H1 (cell line): Measurements from ENCODE around the gene PDZRN4. TPM values are rescaled to one million over a fixed set of nuclear protein-coding genes. Genes with fewer than 3 reads are reported as not detected.

Experiments
- CTCF ChIA-PET: fragments of 300-600 bp; sonication (Branson Sonifier 250); formaldehyde crosslinking; loops from one replicate; lab custom pipeline; 2021; ENCODE audit not compliant: partially characterized antibody; lab: Charles Lee
- POLR2A ChIA-PET: fragments of 300-600 bp; sonication (Branson Sonifier 250); formaldehyde crosslinking; loops from one replicate; lab custom pipeline; 2021; ENCODE audit warnings: inconsistent platforms; ENCODE audit not compliant: partially characterized antibody; lab: Charles Lee
- DNase-seq, 2 experiments: peaks; one replicate each; pipeline versions ENCODE4 v3.0.0 to v3.0.0-alpha.2; 2010 to 2022; ENCODE audit warnings: low spot score in 2 of 2, low read depth in 1 of 2, mixed read lengths in 1 of 2
- FAIRE-seq: peaks from 2 replicates; lab custom pipeline; 2011; peaks lifted over from hg19 to GRCh38; lab: Jason Lieb, UNC
- H2AFZ ChIP-seq: 2 replicates; pipeline ENCODE4 v1.8.1; 2012; ENCODE audit warnings: low read length, inconsistent platforms
- H2AK5ac ChIP-seq: 2 replicates; pipeline ENCODE4 v1.6.1; 2013; ENCODE audit warnings: low read depth, low read length
- H2BK120ac ChIP-seq: replicated peaks from 2 replicates; pipeline ENCODE3; 2013; ENCODE audit warnings: low read depth, low read length, inconsistent platforms
- H2BK12ac ChIP-seq: 2 replicates; pipeline ENCODE4 v1.6.1; 2013; ENCODE audit warnings: low read depth, low read length
- H2BK15ac ChIP-seq: 2 replicates; pipeline ENCODE4 v1.6.1; 2013; ENCODE audit warnings: low read length
- H2BK20ac ChIP-seq: 2 replicates; pipeline ENCODE4 v1.6.1; 2013; ENCODE audit warnings: low read length
- H2BK5ac ChIP-seq: 2 replicates; pipeline ENCODE4 v1.6.1; 2013; ENCODE audit warnings: low read depth, low read length
- H3K14ac ChIP-seq: 2 replicates; pipeline ENCODE4 v1.6.1; 2013; ENCODE audit warnings: inconsistent platforms; ENCODE audit not compliant: insufficient read length
- H3K18ac ChIP-seq: 2 replicates; pipeline ENCODE4 v1.6.1; 2013; ENCODE audit warnings: low read length; ENCODE audit errors: extremely low read depth
- H3K23ac ChIP-seq: 2 replicates; pipeline ENCODE4 v1.6.1; 2013; ENCODE audit warnings: inconsistent platforms; ENCODE audit not compliant: insufficient read length
- H3K23me2 ChIP-seq: 2 replicates; pipeline ENCODE4 v1.6.1; 2013; ENCODE audit warnings: low read depth, low read length
- H3K27ac ChIP-seq: 2 replicates; pipeline ENCODE4 v1.6.1; 2011; ENCODE audit warnings: low read depth, low read length, inconsistent platforms
- H3K27me3 ChIP-seq, 4 experiments: replicated peaks in 1 of 4; 1 replicate in 1 of 4; 2 replicates in 3 of 4; pipeline versions ENCODE4 v1.6.1 to v1.8.1; 2011 to 2013; ENCODE audit warnings: low read length in 3 of 4, mild to moderate bottlenecking in 3 of 4, inconsistent platforms in 2 of 4, mixed read lengths in 2 of 4, moderate library complexity in 1 of 4; ENCODE audit not compliant: control insufficient read depth in 3 of 4, insufficient read depth in 3 of 4; ENCODE audit errors: extremely low read depth in 1 of 4
- H3K36me3 ChIP-seq, 4 experiments: 2 replicates each; pipeline versions ENCODE4 v1.6.1 to v1.8.1; 2011 to 2013; ENCODE audit warnings: mild to moderate bottlenecking in 4 of 4, low read length in 3 of 4, moderate library complexity in 2 of 4, control low read depth in 1 of 4, inconsistent platforms in 1 of 4; ENCODE audit not compliant: insufficient read depth in 4 of 4, control insufficient read depth in 2 of 4
- H3K4ac ChIP-seq: replicated peaks from 2 replicates; pipeline ENCODE3; 2013; ENCODE audit warnings: low read length, low read depth, mixed read lengths, inconsistent platforms; ENCODE audit not compliant: insufficient read length
- H3K4me1 ChIP-seq, 4 experiments: replicated peaks in 1 of 4; 1 replicate in 1 of 4; 2 replicates in 3 of 4; pipeline versions ENCODE4 v1.6.1 to v1.8.1; 2011 to 2013; ENCODE audit warnings: low read length in 3 of 4, inconsistent platforms in 2 of 4, mixed read lengths in 1 of 4; ENCODE audit not compliant: insufficient read depth in 4 of 4, control insufficient read depth in 3 of 4
- H3K4me2 ChIP-seq, 2 experiments: 2 replicates each; pipeline versions ENCODE4 v1.6.1 to v1.8.1; 2011 to 2013; ENCODE audit warnings: low read depth in 2 of 2, low read length in 2 of 2, control low read depth in 1 of 2, inconsistent platforms in 1 of 2, mild to moderate bottlenecking in 1 of 2; ENCODE audit not compliant: insufficient read depth in 1 of 2
- H3K4me3 ChIP-seq, 4 experiments: fragments of 200-600, 300-600 bp in 1 of 4; sonication (generic), shearing (Covaris generic), sonication (Bioruptor Twin) in 1 of 4; 2 replicates each; pipeline versions ENCODE4 v1.5.1 to v1.8.1; 2011 to 2016; ENCODE audit warnings: low read length in 4 of 4, low read depth in 3 of 4, control low read depth in 2 of 4, inconsistent platforms in 2 of 4, mild to moderate bottlenecking in 2 of 4, mixed read lengths in 1 of 4, moderate library complexity in 1 of 4; ENCODE audit not compliant: insufficient read depth in 2 of 4; ENCODE audit errors: extremely low read depth in 1 of 4
- H3K56ac ChIP-seq: replicated peaks from 2 replicates; pipeline ENCODE3; 2013; ENCODE audit warnings: low read depth, mild to moderate bottlenecking, mixed read lengths, low read length, inconsistent platforms; ENCODE audit not compliant: insufficient read length
- H3K79me1 ChIP-seq: 2 replicates; pipeline ENCODE4 v1.6.1; 2013; ENCODE audit warnings: low read depth, low read length, control low read depth
- H3K79me2 ChIP-seq, 2 experiments: 2 replicates each; pipeline versions ENCODE4 v1.6.1 to v1.8.1; 2012 to 2013; ENCODE audit warnings: low read length in 2 of 2, mild to moderate bottlenecking in 2 of 2, inconsistent platforms in 1 of 2; ENCODE audit not compliant: insufficient read depth in 2 of 2, control insufficient read depth in 1 of 2
- H3K9ac ChIP-seq, 4 experiments: replicated peaks in 1 of 4; 1 replicate in 1 of 4; 2 replicates in 3 of 4; pipeline versions ENCODE4 v1.6.1 to v1.8.1; 2011 to 2013; ENCODE audit warnings: low read depth in 3 of 4, low read length in 3 of 4, control low read depth in 2 of 4, mild to moderate bottlenecking in 2 of 4, moderate library complexity in 2 of 4, inconsistent platforms in 1 of 4; ENCODE audit errors: extremely low read depth in 1 of 4
- H3K9me3 ChIP-seq, 2 experiments: 2 replicates each; pipeline versions ENCODE4 v1.6.1 to v1.8.1; 2012 to 2013; ENCODE audit warnings: mild to moderate bottlenecking in 2 of 2, moderate library complexity in 2 of 2, control low read depth in 1 of 2, inconsistent platforms in 1 of 2, low read depth in 1 of 2, low read length in 1 of 2, mixed read lengths in 1 of 2; ENCODE audit not compliant: insufficient read depth in 2 of 2
- H4K20me1 ChIP-seq, 2 experiments: replicated peaks in 1 of 2; 2 replicates each; pipeline versions ENCODE3 to v1.8.1; 2011 to 2013; ENCODE audit warnings: inconsistent platforms in 2 of 2, low read length in 2 of 2, mild to moderate bottlenecking in 1 of 2; ENCODE audit not compliant: insufficient read depth in 2 of 2, control insufficient read depth in 1 of 2
- H4K5ac ChIP-seq: 2 replicates; pipeline ENCODE4 v1.6.1; 2013; ENCODE audit warnings: low read length, low read depth, mixed read lengths, inconsistent platforms; ENCODE audit not compliant: insufficient read length
- H4K8ac ChIP-seq: 2 replicates; pipeline ENCODE4 v1.8.0; 2013; ENCODE audit warnings: mild to moderate bottlenecking, moderate library complexity, low read length, inconsistent platforms; ENCODE audit not compliant: insufficient read depth; ENCODE audit errors: extremely low read depth
- H4K91ac ChIP-seq: replicated peaks from 2 replicates; pipeline ENCODE3; 2013; ENCODE audit warnings: low read length, mixed read lengths, inconsistent platforms; ENCODE audit not compliant: insufficient read length
- CBX5 ChIP-seq: fragments of 300-800, 300-1000 bp; sonication (generic); IDR thresholded peaks from 2 replicates; pipeline ENCODE4 v1.7.1; 2016; ENCODE audit warnings: antibody characterized with exemption, low read length, low read depth
- E2F6 ChIP-seq: IDR thresholded peaks from 2 replicates; pipeline ENCODE4 v1.6.1; 2012; ENCODE audit warnings: inconsistent platforms
- EP300 ChIP-seq, 2 experiments: IDR thresholded peaks; 1 replicate in 1 of 2; 2 replicates in 1 of 2; pipeline ENCODE4 v1.6.1; 2011 to 2012; ENCODE audit warnings: low read depth in 2 of 2, low read length in 2 of 2, mild to moderate bottlenecking in 2 of 2, borderline replicate concordance in 1 of 2, inconsistent platforms in 1 of 2, moderate library complexity in 1 of 2
- EZH2 ChIP-seq: fragments of 200-600 bp; sonication (generic); IDR thresholded peaks from 2 replicates; pipeline ENCODE4 v1.7.1; 2012; ENCODE audit warnings: low read depth, mild to moderate bottlenecking, moderate library complexity, low read length, inconsistent platforms; ENCODE audit not compliant: severe bottlenecking
- RNF2 ChIP-seq: fragments of 200-900, 300-1000 bp; sonication (generic); IDR thresholded peaks from 2 replicates; pipeline ENCODE4 v1.7.1; 2016; ENCODE audit warnings: borderline replicate concordance, low read depth, mild to moderate bottlenecking, antibody characterized with exemption, low read length; ENCODE audit not compliant: poor library complexity, severe bottlenecking; ENCODE audit errors: missing control alignments
- RXRA ChIP-seq: IDR thresholded peaks from 2 replicates; pipeline ENCODE4 v1.6.1; 2011; ENCODE audit warnings: low read depth, mild to moderate bottlenecking, low read length, moderate library complexity; ENCODE audit not compliant: insufficient read depth
- TCF12 ChIP-seq: IDR thresholded peaks from 2 replicates; pipeline ENCODE4 v1.6.1; 2011; ENCODE audit warnings: low read depth, mild to moderate bottlenecking, low read length
- ZNF274 ChIP-seq: IDR thresholded peaks from 2 replicates; pipeline ENCODE4 v1.7.0; 2012; ENCODE audit warnings: low read length, borderline replicate concordance; ENCODE audit errors: extremely low read depth
- WGBS, 2 experiments: shearing (Covaris generic) in 1 of 2; methylation state at CpG; one replicate each; pipeline versions ENCODE4 v1.1.6 to v1.1.7; 2013 to 2015; ENCODE audit warnings: low lambda C conversion rate in 2 of 2, mixed read lengths in 2 of 2, inconsistent platforms in 1 of 2, low coverage in 1 of 2, missing lambda C conversion rate in 1 of 2; ENCODE audit not compliant: insufficient replicate concordance in 2 of 2, insufficient coverage in 1 of 2, insufficient read length in 1 of 2; ENCODE audit errors: extremely low coverage in 1 of 2, missing lambda C conversion rate in 1 of 2; 5-methylcytosine and 5-hydroxymethylcytosine counted together
- polyA plus RNA-seq, 7 experiments: library from polyadenylated mRNA; depleted of rRNA in 3 of 7; stranded (reverse) in 5 of 7; unstranded in 2 of 7; fragments of >200 nt in 5 of 7; fragments of 200-250 nt in 2 of 7; gene quantifications; 1 replicate in 5 of 7; 2 replicates in 1 of 7; 4 replicates in 1 of 7; pipeline versions ENCODE4 v1.2.1 to v1.2.3, GENCODE V29; 2011 to 2013; ENCODE audit warnings: missing spikeins in 2 of 7, mixed read lengths in 2 of 7
- total RNA-seq: library from RNA; stranded (reverse); fragmentation: NEBNext Ultra II Directional; extraction: Animal tissue kit (Norgen Biotek cat#: 25700); gene quantifications from 2 replicates; pipeline ENCODE4 v1.2.1, GENCODE V29; 2021
- TF ChIP-seq, protein P1 (sequence below): IDR thresholded peaks from 2 replicates; pipeline ENCODE4 v1.6.1; 2011; ENCODE audit warnings: low read length, improper control_type of control experiment

PDZRN4 gene
- total and polyA plus RNA-seq, 2 of the 8 experiments (the other 6 are each of a cell fraction or from before 2014, with no cell fraction given) = not detected

DNA sequence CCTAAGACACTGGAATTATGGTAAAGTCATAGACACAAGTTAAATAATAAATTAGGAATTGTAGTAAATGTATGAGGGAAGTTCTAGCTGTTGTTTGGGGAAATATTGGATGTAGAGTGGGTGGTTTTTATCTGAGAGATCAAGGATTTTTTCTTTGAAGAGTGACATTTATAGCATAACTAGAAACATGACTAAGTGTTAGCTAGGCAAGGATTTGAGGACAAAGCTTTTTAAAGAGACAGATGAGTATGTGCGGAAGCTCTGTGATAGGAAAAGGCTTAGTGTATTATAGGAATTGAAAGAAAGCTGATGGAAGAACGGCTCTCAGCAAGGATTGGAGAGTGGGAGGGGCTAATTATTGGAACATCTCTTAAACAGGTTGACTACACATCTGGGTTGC is 24.5 kb downstream of the PDZRN4 start:
- ChIA-PET CTCF (interaction anchor here (1.7 kb wide), 1 partner anchor 22 kb away, joined by 5 read pairs; no protein-coding TSS in a partner anchor), POLR2A (no interaction called here)
- Histone ChIP-seq H2BK120ac (no peak overlapping the region), H3K4me3 (no peak overlapping the region), H3K23me2 (no peaks in the 10 kb centered on the region), H3K56ac (no peak overlapping the region), H2AFZ (no peak overlapping the region), H3K9me3 (no peaks in the 10 kb centered on the region), H3K14ac (no peak overlapping the region), H3K23ac (no peak overlapping the region), H3K27ac (no peak overlapping the region), H2BK20ac (no peak overlapping the region), H4K91ac (no peak overlapping the region), H3K79me2 (no peaks in the 10 kb centered on the region), H2AK5ac (no peak overlapping the region), H3K79me1 (no peaks in the 10 kb centered on the region), H4K5ac (no peak overlapping the region), H3K18ac (no peak overlapping the region), H3K27me3 (no peaks in the 10 kb centered on the region), H3K4me1 (no peaks in the 10 kb centered on the region), H4K8ac (no peak overlapping the region), H3K9ac (no peak overlapping the region), H2BK12ac (no peak overlapping the region), H3K4ac (no peak overlapping the region), H2BK5ac (no peak overlapping the region), H3K36me3 (no peaks in the 10 kb centered on the region), H2BK15ac (no peak overlapping the region), H4K20me1 (no peaks in the 10 kb centered on the region), H3K4me2 (no peak overlapping the region)
- FAIRE-seq (no peak), DNase-seq (no peak)
- WGBS, 2 experiments = 80% methylated on average over 2 of the region's 2 CpGs; no CpG with 5 or more reads in 1 of the 2 experiments
- TF ChIP-seq RNF2 (no peak), EP300 (IDR thresholded peaks at IDR 0.05; ENCODE audit: borderline replicate concordance in 1 of 2, low read depth in 2 of 2, low read length in 2 of 2) (no peak), CBX5 (no peak), E2F6 (no peak), RXRA (no peak), TCF12 (no peak), EZH2 (no peak), ZNF274 (no peak)
- TF ChIP-seq, protein P1, sequence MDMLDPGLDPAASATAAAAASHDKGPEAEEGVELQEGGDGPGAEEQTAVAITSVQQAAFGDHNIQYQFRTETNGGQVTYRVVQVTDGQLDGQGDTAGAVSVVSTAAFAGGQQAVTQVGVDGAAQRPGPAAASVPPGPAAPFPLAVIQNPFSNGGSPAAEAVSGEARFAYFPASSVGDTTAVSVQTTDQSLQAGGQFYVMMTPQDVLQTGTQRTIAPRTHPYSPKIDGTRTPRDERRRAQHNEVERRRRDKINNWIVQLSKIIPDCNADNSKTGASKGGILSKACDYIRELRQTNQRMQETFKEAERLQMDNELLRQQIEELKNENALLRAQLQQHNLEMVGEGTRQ = no peak
